ENCODE data around the gene PODXL. TPM values are rescaled to one million over a fixed set of nuclear protein-coding genes. Genes with fewer than 3 reads are reported as not detected.
A peak's percentile ranks its signal among the peaks of the same experiment; 100 is the strongest.

PODXL gene
- total and polyA plus RNA-seq, 2 of the 8 experiments (the other 6 are each of a cell fraction or from before 2014, with no cell fraction given), result 638 to 925 TPM

DNA sequence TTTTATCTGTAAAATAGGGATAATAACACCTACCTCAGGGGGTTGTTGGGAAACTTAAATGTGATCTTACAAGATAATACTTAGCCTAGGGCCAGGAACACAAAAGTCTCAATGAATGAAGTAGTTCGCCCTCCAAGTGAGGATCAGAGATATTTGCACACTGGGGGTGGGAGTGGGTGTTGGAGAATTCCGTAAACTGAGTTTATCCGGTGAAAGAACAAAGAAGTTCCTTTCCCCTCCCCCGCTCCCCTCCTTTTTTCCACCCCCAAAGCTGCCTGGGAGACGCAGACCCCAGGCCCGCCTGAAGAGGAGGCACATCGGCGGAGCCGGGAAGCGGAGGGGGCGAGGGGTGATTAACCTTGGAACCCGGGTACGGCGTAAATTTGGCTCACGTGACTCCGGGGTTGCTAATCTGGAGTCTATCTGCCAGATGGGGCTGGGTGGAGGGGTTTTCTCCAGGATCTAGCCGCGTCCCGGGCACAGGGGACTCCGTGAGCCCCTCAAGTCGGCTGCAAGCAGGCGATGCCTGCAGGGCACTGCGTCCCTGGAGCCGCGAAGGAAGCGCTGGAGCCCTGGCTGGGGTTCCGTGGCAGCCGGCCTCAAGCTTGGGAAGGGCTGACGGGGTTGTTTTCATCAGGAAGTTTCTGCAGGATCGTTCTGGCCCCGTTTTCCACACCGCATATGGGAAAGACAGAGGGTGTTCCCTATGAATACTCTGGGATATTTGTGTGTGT, 1.4 kb upstream of the PODXL start (continued):
- TF ChIP-seq CBX5 (IDR thresholded peaks at IDR 0.05; ENCODE audit: low read depth, low read length), result no peak
- TF ChIP-seq JUN (IDR thresholded peaks at IDR 0.05; ENCODE audit: low read depth, low read length), result no peak
- no peak for TF ChIP-seq SP2 (IDR thresholded peaks at IDR 0.05; ENCODE audit: low read length)
- TF ChIP-seq TCF12 (IDR thresholded peaks at IDR 0.05; ENCODE audit: low read depth, low read length), result 0 out of 2 replicates have a peak, but pooled peaks have one; percentile 40
- no peak for TF ChIP-seq GTF2F1 (IDR thresholded peaks at IDR 0.05; ENCODE audit: borderline replicate concordance, low read depth, low read length)
- TF ChIP-seq ZNF274 (IDR thresholded peaks at IDR 0.05; ENCODE audit: borderline replicate concordance, extremely low read depth, low read length), result no peak
- TF ChIP-seq EGR1 (IDR thresholded peaks at IDR 0.05; ENCODE audit: borderline replicate concordance, low read depth, low read length), result 0 out of 2 replicates have a peak, but pooled peaks have one; percentile 62
- no peak for TF ChIP-seq CTBP2 (IDR thresholded peaks at IDR 0.05; ENCODE audit: borderline replicate concordance, insufficient read depth, insufficient read length, low read length)
- TF ChIP-seq EP300 (IDR thresholded peaks at IDR 0.05; ENCODE audit: borderline replicate concordance in 1 of 2, low read depth in 2 of 2, low read length in 2 of 2), result peak in 1 of 2 experiments; percentile 45; a peak in 1 of 3 replicates
- no peak for TF ChIP-seq SUZ12 (IDR thresholded peaks at IDR 0.05; ENCODE audit: low read length)
- TF ChIP-seq, protein P1, sequence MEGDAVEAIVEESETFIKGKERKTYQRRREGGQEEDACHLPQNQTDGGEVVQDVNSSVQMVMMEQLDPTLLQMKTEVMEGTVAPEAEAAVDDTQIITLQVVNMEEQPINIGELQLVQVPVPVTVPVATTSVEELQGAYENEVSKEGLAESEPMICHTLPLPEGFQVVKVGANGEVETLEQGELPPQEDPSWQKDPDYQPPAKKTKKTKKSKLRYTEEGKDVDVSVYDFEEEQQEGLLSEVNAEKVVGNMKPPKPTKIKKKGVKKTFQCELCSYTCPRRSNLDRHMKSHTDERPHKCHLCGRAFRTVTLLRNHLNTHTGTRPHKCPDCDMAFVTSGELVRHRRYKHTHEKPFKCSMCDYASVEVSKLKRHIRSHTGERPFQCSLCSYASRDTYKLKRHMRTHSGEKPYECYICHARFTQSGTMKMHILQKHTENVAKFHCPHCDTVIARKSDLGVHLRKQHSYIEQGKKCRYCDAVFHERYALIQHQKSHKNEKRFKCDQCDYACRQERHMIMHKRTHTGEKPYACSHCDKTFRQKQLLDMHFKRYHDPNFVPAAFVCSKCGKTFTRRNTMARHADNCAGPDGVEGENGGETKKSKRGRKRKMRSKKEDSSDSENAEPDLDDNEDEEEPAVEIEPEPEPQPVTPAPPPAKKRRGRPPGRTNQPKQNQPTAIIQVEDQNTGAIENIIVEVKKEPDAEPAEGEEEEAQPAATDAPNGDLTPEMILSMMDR (IDR thresholded peaks at IDR 0.05; ENCODE audit: control extremely low read depth in 1 of 3, insufficient read depth in 1 of 3, low read depth in 1 of 3, low read length in 3 of 3), result no peak
- TF ChIP-seq FOSL1 (IDR thresholded peaks at IDR 0.05; ENCODE audit: insufficient read depth, low read depth, low read length), result no peak
- TF ChIP-seq ASH2L (IDR thresholded peaks at IDR 0.05; ENCODE audit: low read length), result peak; percentile 56
- peak; percentile 47 for TF ChIP-seq NANOG (IDR thresholded peaks at IDR 0.05; ENCODE audit: insufficient read depth, low read depth, low read length, poor library complexity, severe bottlenecking)
- 0 out of 2 replicates have a peak, but pooled peaks have one; percentile 53 for TF ChIP-seq SP4 (IDR thresholded peaks at IDR 0.05; ENCODE audit: low read length)
- no peak for TF ChIP-seq KDM5A (IDR thresholded peaks at IDR 0.05; ENCODE audit: low read length)

Data from H1 (cell line).